RWPE2 (cell line): ENCODE data around the gene KLHL36.
"Not testable (repeated sequence)": the region's sequence is repeated elsewhere in the genome, so short reads cannot be mapped to it uniquely, and the experiment has no call there.

Source experiments
- ATAC-seq: fragments of 200-7000 bp; cut with Tn5 transposase; 3 replicates; pipeline ENCODE4 v1.9.1; 2021; ENCODE audit warnings: low read depth
- DNase-seq: peaks from one replicate; pipeline ENCODE4 v3.0.0-alpha.2; 2020; ENCODE audit warnings: low spot score
- H3K27ac ChIP-seq: fragments of 450-650 bp; 2 replicates; pipeline ENCODE4 v1.5.1; 2017; ENCODE audit warnings: mild to moderate bottlenecking; ENCODE audit not compliant: poor library complexity, severe bottlenecking
- H3K27me3 ChIP-seq: fragments of 250-450 bp; sonication (Bioruptor Pico); 2 replicates; pipeline ENCODE4 v1.5.1; 2021; ENCODE audit warnings: mild to moderate bottlenecking, moderate library complexity; ENCODE audit not compliant: insufficient read depth, poor library complexity, severe bottlenecking
- H3K36me3 ChIP-seq: fragments of 250-450 bp; sonication (Bioruptor Pico); 2 replicates; pipeline ENCODE4 v1.5.1; 2020; ENCODE audit warnings: low read depth, mild to moderate bottlenecking, moderate library complexity
- H3K4me1 ChIP-seq: fragments of 250-450 bp; sonication (Bioruptor Pico); 2 replicates; pipeline ENCODE4 v1.5.1; 2021; ENCODE audit warnings: mild to moderate bottlenecking, moderate library complexity; ENCODE audit not compliant: insufficient read depth, poor library complexity, severe bottlenecking
- H3K4me3 ChIP-seq: fragments of 250-450 bp; sonication (Bioruptor Pico); 2 replicates; pipeline ENCODE4 v1.5.1; 2021; ENCODE audit warnings: mild to moderate bottlenecking, moderate library complexity; ENCODE audit not compliant: severe bottlenecking
- H3K9me3 ChIP-seq: fragments of 250-450 bp; sonication (Bioruptor Pico); 2 replicates; pipeline ENCODE4 v1.5.1; 2021; ENCODE audit warnings: mild to moderate bottlenecking, moderate library complexity; ENCODE audit not compliant: severe bottlenecking
- TF ChIP-seq, protein P1 (sequence below): fragments of 450-650 bp; IDR thresholded peaks from one replicate; pipeline ENCODE4 v1.5.1; 2017; ENCODE audit warnings: mild to moderate bottlenecking, moderate library complexity; ENCODE audit not compliant: poor library complexity, severe bottlenecking

KLHL36 gene

DNA sequence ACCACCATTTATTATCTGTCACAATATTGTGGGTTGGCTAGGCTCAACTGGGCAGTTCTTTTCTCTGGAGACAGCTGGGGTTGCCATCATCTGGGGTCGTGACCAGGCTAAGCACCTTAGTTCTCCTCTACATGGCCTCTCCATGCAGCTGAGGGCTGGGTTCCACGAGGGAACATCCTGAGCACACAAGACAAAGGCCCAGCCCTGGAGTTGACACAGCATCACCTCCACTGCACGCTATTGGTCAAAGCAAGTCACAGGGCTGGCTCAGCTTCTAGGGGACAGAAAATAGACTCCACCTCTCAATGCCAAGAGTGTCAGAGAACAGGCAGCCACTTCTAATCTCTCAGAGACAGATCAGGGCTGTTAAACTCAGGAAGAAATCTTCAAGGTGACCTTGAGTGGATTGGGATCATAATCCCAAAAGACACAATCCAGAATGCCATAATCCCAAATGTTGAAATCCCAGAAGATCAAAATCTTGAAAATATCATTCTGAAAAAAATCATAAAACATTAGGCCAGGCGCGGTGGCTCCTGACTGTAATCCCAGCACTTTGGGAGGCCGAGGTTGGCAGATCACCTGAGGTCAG is 38.5 kb downstream of the KLHL36 start:
- Histone ChIP-seq H3K27me3 (no peaks in the 10 kb centered on the region), H3K27ac (peak overlapping the region; percentile 48), H3K4me3 (no peak overlapping the region), H3K9me3 (no peaks in the 10 kb centered on the region), H3K36me3 (no peaks in the 10 kb centered on the region), H3K4me1 (peaks cover 8% of the 10 kb centered on the region)
- TF ChIP-seq, protein P1, sequence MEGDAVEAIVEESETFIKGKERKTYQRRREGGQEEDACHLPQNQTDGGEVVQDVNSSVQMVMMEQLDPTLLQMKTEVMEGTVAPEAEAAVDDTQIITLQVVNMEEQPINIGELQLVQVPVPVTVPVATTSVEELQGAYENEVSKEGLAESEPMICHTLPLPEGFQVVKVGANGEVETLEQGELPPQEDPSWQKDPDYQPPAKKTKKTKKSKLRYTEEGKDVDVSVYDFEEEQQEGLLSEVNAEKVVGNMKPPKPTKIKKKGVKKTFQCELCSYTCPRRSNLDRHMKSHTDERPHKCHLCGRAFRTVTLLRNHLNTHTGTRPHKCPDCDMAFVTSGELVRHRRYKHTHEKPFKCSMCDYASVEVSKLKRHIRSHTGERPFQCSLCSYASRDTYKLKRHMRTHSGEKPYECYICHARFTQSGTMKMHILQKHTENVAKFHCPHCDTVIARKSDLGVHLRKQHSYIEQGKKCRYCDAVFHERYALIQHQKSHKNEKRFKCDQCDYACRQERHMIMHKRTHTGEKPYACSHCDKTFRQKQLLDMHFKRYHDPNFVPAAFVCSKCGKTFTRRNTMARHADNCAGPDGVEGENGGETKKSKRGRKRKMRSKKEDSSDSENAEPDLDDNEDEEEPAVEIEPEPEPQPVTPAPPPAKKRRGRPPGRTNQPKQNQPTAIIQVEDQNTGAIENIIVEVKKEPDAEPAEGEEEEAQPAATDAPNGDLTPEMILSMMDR = no peak
- DNase-seq (no peak), ATAC-seq (no peak)

DNA sequence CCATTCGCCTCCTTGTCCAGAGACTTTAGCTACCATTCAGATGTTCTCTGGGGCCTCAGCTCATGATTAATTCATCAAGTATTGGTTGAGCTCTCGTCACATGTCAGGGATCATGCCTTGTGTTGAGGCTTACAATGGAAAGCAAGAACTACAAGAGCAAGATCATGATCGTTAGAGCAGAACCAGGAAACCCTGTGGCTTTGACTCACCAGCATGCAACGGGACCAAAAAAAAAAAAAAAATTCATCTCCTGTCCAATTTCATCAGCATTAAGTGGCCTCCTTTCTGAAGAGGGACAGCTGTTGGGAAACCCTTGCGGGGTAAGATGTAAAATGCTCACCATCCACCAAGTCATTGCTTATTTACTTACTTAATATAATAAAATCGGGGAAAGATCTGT is 39.4 kb downstream of the KLHL36 start:
- Histone ChIP-seq H3K9me3 (no peaks in the 10 kb centered on the region), H3K4me3 (no peak overlapping the region), H3K27ac (peak overlapping the region; percentile 48), H3K36me3 (no peaks in the 10 kb centered on the region), H3K4me1 (peaks cover 8% of the 10 kb centered on the region), H3K27me3 (no peaks in the 10 kb centered on the region)
- no peak for DNase-seq
- ATAC-seq = peak; percentile 43; the same call in 1 of the 3 replicates
- TF ChIP-seq, protein P1 = no peak

DNA sequence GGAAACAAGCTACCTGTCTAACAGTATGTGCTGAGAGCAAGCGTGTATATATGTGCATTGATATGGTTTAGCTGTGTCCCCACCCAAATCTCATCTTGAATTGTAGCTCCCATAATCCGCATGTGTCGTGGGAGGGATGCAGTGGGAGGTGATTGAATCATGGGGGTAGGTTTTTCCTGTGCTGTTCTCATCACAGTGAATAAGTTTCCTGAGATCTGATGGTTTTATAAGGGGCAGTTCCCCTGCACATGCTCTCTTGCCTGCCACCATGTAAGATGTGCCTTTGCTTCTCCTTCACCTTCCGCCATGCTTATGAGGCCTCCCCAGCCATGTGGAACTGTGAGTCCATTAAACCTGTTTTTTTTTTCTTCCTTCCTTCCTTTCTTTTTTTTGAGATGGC is 39.9 kb downstream of the KLHL36 start:
- H3K4me1 ChIP-seq, ATAC-seq, DNase-seq, H3K4me3 ChIP-seq, H3K27me3 ChIP-seq, H3K9me3 ChIP-seq, H3K36me3 ChIP-seq: not testable (repeated sequence)
- peak overlapping the region; percentile 48 for H3K27ac ChIP-seq

- ATAC-seq (peak; percentile 83), DNase-seq (no peak)
- H3K36me3 ChIP-seq = no peaks in the 10 kb centered on the region
- peak overlapping the region; percentile 48 for H3K27ac ChIP-seq
- peaks cover 8% of the 10 kb centered on the region for H3K4me1 ChIP-seq
- no peaks in the 10 kb centered on the region for H3K9me3 ChIP-seq
- TF ChIP-seq, protein P1 = no peak
- H3K27me3 ChIP-seq = no peaks in the 10 kb centered on the region
- no peak overlapping the region for H3K4me3 ChIP-seq
Measured at GRCh38 chr16:84689111-84689510, 40.8 kb downstream of the KLHL36 start.

DNA sequence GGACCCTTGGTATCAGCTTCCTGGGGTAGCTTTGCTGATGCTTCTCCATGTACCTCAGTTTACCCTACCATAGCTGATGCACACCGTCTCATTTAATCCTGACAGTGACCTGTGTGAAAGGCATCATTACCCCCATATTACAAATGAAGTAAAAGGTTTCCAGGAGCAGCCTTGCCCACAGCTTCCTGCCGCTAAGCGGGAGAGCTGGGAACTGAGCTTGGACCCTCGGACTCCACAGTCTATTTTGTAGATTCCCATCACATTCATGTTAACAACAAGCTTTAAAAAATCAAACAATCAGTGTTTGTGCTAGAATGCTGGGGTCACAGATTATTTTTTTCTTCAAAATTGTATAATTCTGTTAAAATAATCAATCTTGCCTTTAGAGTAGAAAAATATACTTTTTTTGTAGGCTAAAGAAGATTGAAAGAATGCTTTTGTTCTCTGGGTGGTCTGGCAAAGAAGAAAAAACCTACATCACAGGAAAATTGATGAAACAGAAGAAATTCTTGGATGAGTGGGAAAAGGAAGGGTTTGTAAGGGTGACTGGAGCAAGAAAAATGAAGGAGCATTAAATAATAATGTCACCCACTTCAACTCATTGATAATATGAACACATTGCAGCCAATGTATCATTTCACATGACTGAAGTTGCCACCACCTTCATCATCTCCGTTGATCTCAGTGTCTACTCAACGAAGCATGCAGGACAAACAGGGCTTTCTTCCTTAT is 41.9 kb downstream of the KLHL36 start:
- Histone ChIP-seq H3K27me3 (no peaks in the 10 kb centered on the region), H3K4me1 (peaks cover 8% of the 10 kb centered on the region), H3K27ac (peak overlapping the region; percentile 48), H3K36me3 (no peaks in the 10 kb centered on the region), H3K4me3 (no peak overlapping the region), H3K9me3 (no peaks in the 10 kb centered on the region)
- TF ChIP-seq, protein P1 = no peak
- ATAC-seq (no peak), DNase-seq (no peak)
